ENCODE measurements around the gene MINDY2. TPM values are rescaled to one million over a fixed set of nuclear protein-coding genes. Genes with fewer than 3 reads are reported as not detected.

Gene MINDY2
- total and polyA plus RNA-seq, 9 of the 15 experiments (the other 6 are each of a cell fraction or from before 2014, with no cell fraction given) = 2.4 to 15.3 (median 7.2) TPM

- no peak for TF ChIP-seq GABPB1 (CRISPR knock-in tag; IDR thresholded peaks at IDR 0.05)
These were observed 138.5 kb downstream of the MINDY2 start (continued) for GRCh38 chr15:58909616-58910015.

- ATAC-seq (no peak; the same call in 2 of the 3 replicates), DNase-seq (ENCODE audit: extremely low read depth in 1 of 4, low spot score in 3 of 4) (no peak), FAIRE-seq (no peak)
- no peaks in the 10 kb centered on the region for H3K9me1 ChIP-seq (ENCODE audit: control insufficient read depth, insufficient read depth, low read length)
- H3K36me3 ChIP-seq (ENCODE audit: control insufficient read depth, insufficient read depth, low read length) = peaks cover 86% of the 10 kb centered on the region
- intact Hi-C loops (cut with micrococcal nuclease) (no loop called here), in situ Hi-C loops (cut with MboI) (no loop called here)
- H4K20me1 ChIP-seq (replicated peaks; ENCODE audit: control insufficient read depth, insufficient read depth, low read length) = no peaks in the 10 kb centered on the region
- no peak for TF ChIP-seq XRCC3 (IDR thresholded peaks at IDR 0.05)
- no peak for TF ChIP-seq HLTF (IDR thresholded peaks at IDR 0.05)
- TF ChIP-seq SPI1 (IDR thresholded peaks at IDR 0.05; ENCODE audit: borderline replicate concordance, low read depth, low read length) = 0 out of 2 replicates have a peak, but pooled peaks have one; percentile 10
- no peak for TF ChIP-seq PYGO2 (tag; IDR thresholded peaks at IDR 0.05)
- no peak for TF ChIP-seq ZNF780A (CRISPR knock-in tag; IDR thresholded peaks at IDR 0.05)
- no peak overlapping the region for H3K4me2 ChIP-seq (ENCODE audit: insufficient read depth, low read length)
- ChIA-PET CTCF (ENCODE audit: low intra/inter-chr PET ratio) (no interaction called here), POLR2A (interaction anchor here (1.3 kb wide), 1 partner anchor 21 kb away, joined by 3 read pairs; no protein-coding TSS in a partner anchor)
- no TSS peak for BruUV-seq (replicated peaks)
- no peak overlapping the region for H3K9ac ChIP-seq (ENCODE audit: insufficient read depth in 1 of 2, low read depth in 2 of 2, low read length in 2 of 2)
- no peak overlapping the region for H3K4me3 ChIP-seq
- 96% methylated on average over 4 of the region's 4 CpGs for WGBS (ENCODE audit: insufficient coverage, low coverage, missing lambda C conversion rate)
- peaks cover 34% of the 10 kb centered on the region; the same call in 2 of the 3 replicates for H3K79me2 ChIP-seq (ENCODE audit: control insufficient read depth, insufficient read depth, low read length)
- no peaks in the 10 kb centered on the region for H3K27me3 ChIP-seq (ENCODE audit: control insufficient read depth in 2 of 2, insufficient read depth in 2 of 2, low read length in 2 of 2)
- H3K9me3 ChIP-seq (replicated peaks; ENCODE audit: control insufficient read depth, insufficient read depth, low read depth, low read length) = no peaks in the 10 kb centered on the region
- no peak overlapping the region for H3K27ac ChIP-seq (ENCODE audit: extremely low read depth, low read depth, low read length)
- H3K4me1 ChIP-seq (replicated peaks in 1 of 2; ENCODE audit: control insufficient read depth in 2 of 2, insufficient read depth in 2 of 2, low read length in 2 of 2) = no peaks in the 10 kb centered on the region
- no peak overlapping the region for H2AFZ ChIP-seq (ENCODE audit: low read depth, low read length)
These were observed 139.4 kb downstream of the MINDY2 start for GRCh38 chr15:58910456-58910855.

Small RNA genes within 50 kb of the gene (small RNA-seq; reads per million reads assigned to genes)
- gene RF00012 (not detected), gene ZNF444P1 (not detected)

Other genes starting within 250 kb of the MINDY2 start
- 75.8 and 77.6 TPM in 2 replicates for gene ADAM10, start 21.6 kb upstream of the MINDY2 start, total RNA-seq (2014; rRNA removed)
- 55.4 and 67.1 TPM in 2 replicates for gene ADAM10, start 21.6 kb upstream of the MINDY2 start, total RNA-seq (2014; rRNA removed; fragmentation: Illumina TruSeq; extraction: Trizol)
- 47.8 and 53.9 TPM in 2 replicates for gene ADAM10, start 21.6 kb upstream of the MINDY2 start, total RNA-seq (2015; rRNA removed; fragmentation: Illumina TruSeq; extraction: Trizol)
- 76.9 and 87.1 TPM in 2 replicates for gene ADAM10, start 21.6 kb upstream of the MINDY2 start, total RNA-seq (2021)
- 128 and 152 TPM in 2 replicates for gene ADAM10, start 21.6 kb upstream of the MINDY2 start, polyA plus RNA-seq (2011; rRNA removed)
- gene ADAM10, start 21.6 kb upstream of the MINDY2 start, polyA plus RNA-seq (2014; fragmentation: Illumina TruSeq; extraction: Trizol) = 57.3 and 62.8 TPM in 2 replicates
- 10 to 100 TPM; 11.9 to 14.0 TPM for gene ADAM10, start 21.6 kb upstream of the MINDY2 start, polyA plus RNA-seq (2014; fragmentation: Nextera tagmentation; extraction: Ambion mirVana)
- gene ADAM10, start 21.6 kb upstream of the MINDY2 start, polyA plus RNA-seq (2014; rRNA removed) = 59.9 and 68.8 TPM in 2 replicates
- 113 and 118 TPM in 2 replicates for gene SLTM, start 162.4 kb downstream of the MINDY2 start, total RNA-seq (2014; rRNA removed)
- gene SLTM, start 162.4 kb downstream of the MINDY2 start, total RNA-seq (2014; rRNA removed; fragmentation: Illumina TruSeq; extraction: Trizol) = 136 TPM in 2 replicates
- gene SLTM, start 162.4 kb downstream of the MINDY2 start, total RNA-seq (2015; rRNA removed; fragmentation: Illumina TruSeq; extraction: Trizol) = 154 and 163 TPM in 2 replicates
- 72.1 and 76.5 TPM in 2 replicates for gene SLTM, start 162.4 kb downstream of the MINDY2 start, total RNA-seq (2021)
- 38.6 and 39.5 TPM in 2 replicates for gene SLTM, start 162.4 kb downstream of the MINDY2 start, polyA plus RNA-seq (2011; rRNA removed)
- 107 and 132 TPM in 2 replicates for gene SLTM, start 162.4 kb downstream of the MINDY2 start, polyA plus RNA-seq (2014; fragmentation: Illumina TruSeq; extraction: Trizol)
- 10 to 100 TPM; 61.4 to 69.7 TPM for gene SLTM, start 162.4 kb downstream of the MINDY2 start, polyA plus RNA-seq (2014; fragmentation: Nextera tagmentation; extraction: Ambion mirVana)
- gene SLTM, start 162.4 kb downstream of the MINDY2 start, polyA plus RNA-seq (2014; rRNA removed) = 99.3 and 102 TPM in 2 replicates
- gene RNF111, start 216.4 kb downstream of the MINDY2 start, total RNA-seq (2014; rRNA removed) = 9.5 and 14.0 TPM in 2 replicates
- 14.4 and 20.6 TPM in 2 replicates for gene RNF111, start 216.4 kb downstream of the MINDY2 start, total RNA-seq (2014; rRNA removed; fragmentation: Illumina TruSeq; extraction: Trizol)
- gene RNF111, start 216.4 kb downstream of the MINDY2 start, total RNA-seq (2015; rRNA removed; fragmentation: Illumina TruSeq; extraction: Trizol) = 15.8 and 18.7 TPM in 2 replicates
- 21.4 and 26.0 TPM in 2 replicates for gene RNF111, start 216.4 kb downstream of the MINDY2 start, total RNA-seq (2021)
- 22.8 and 32.9 TPM in 2 replicates for gene RNF111, start 216.4 kb downstream of the MINDY2 start, polyA plus RNA-seq (2011; rRNA removed)
- gene RNF111, start 216.4 kb downstream of the MINDY2 start, polyA plus RNA-seq (2014; fragmentation: Illumina TruSeq; extraction: Trizol) = 14.5 and 15.2 TPM in 2 replicates
- 1 to 10 TPM; 7.9 to 8.5 TPM for gene RNF111, start 216.4 kb downstream of the MINDY2 start, polyA plus RNA-seq (2014; fragmentation: Nextera tagmentation; extraction: Ambion mirVana)
- gene RNF111, start 216.4 kb downstream of the MINDY2 start, polyA plus RNA-seq (2014; rRNA removed) = 9.4 and 11.2 TPM in 2 replicates

Data from K562 (cell line).